GM12864 (cell line): Measurements from ENCODE around the gene TMEM255B.

Experiments used
- DNase-seq: peaks from one replicate; pipeline ENCODE4 v3.0.0-alpha.2; 2011; ENCODE audit warnings: low read depth
- H3K4me3 ChIP-seq: 2 replicates; pipeline ENCODE4 v1.5.1; 2011; ENCODE audit warnings: mild to moderate bottlenecking, low read depth, low read length, control low read depth
- CTCF ChIP-seq: IDR thresholded peaks from 2 replicates; pipeline ENCODE4 v1.5.1; 2011; ENCODE audit warnings: low read depth, mild to moderate bottlenecking, moderate library complexity, low read length, control low read depth, inconsistent platforms; ENCODE audit errors: missing control alignments

TMEM255B gene

DNA sequence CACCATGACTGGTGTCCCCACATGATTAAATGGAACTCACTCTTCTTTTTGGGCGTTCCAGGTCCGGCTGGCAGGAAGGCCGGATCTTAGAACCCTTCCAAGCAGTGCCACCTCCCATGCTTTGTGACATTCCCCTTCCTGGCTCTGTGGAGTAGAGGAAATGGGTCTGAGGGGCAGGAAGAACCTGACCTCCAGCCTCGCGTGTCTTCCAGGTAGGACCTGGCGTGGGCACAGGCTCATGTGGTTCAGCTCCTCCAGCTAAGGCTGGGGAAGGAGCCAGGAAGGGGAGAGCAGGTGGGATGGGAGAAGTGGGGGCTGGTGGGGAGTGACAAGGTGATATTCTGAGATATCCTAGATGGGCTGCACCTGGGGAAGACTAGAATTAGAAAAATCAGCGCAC lies 2.1 kb downstream of the TMEM255B start:
- DNase-seq: no peak
- no peak overlapping the region for H3K4me3 ChIP-seq
- TF ChIP-seq CTCF: no peak

GRCh38 chr13:113762075-113762474 lies 3.0 kb downstream of the TMEM255B start:
- no peak for DNase-seq
- TF ChIP-seq CTCF: no peak
- no peak overlapping the region for H3K4me3 ChIP-seq

GRCh38 chr13:113762538-113762937 lies 3.5 kb downstream of the TMEM255B start:
- DNase-seq: no peak

DNA sequence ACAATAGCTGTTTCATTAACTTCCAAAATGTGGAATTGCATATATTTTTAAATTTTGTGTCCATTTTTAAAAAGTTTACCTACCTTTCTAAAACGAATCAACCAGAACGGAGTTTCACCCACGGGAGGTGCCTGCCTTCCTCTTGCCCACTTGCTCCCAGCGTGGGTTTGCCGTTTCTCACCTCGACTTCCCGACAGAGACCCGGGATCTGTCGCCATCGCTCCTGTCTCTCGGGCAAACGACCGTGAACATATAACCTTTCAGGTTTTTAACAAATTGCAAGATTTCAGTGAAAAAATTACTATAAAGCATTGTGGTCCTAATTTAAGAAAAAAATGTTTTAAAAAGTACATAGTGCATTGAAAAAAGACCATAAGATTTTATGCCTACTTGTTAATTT lies 4.2 kb downstream of the TMEM255B start:
- no peak for DNase-seq
- H3K4me3 ChIP-seq: no peak overlapping the region
- no peak for TF ChIP-seq CTCF

More at GRCh38 chr13:113762538-113762937, 3.5 kb downstream of the TMEM255B start:
- no peak overlapping the region for H3K4me3 ChIP-seq
- TF ChIP-seq CTCF: no peak

DNA sequence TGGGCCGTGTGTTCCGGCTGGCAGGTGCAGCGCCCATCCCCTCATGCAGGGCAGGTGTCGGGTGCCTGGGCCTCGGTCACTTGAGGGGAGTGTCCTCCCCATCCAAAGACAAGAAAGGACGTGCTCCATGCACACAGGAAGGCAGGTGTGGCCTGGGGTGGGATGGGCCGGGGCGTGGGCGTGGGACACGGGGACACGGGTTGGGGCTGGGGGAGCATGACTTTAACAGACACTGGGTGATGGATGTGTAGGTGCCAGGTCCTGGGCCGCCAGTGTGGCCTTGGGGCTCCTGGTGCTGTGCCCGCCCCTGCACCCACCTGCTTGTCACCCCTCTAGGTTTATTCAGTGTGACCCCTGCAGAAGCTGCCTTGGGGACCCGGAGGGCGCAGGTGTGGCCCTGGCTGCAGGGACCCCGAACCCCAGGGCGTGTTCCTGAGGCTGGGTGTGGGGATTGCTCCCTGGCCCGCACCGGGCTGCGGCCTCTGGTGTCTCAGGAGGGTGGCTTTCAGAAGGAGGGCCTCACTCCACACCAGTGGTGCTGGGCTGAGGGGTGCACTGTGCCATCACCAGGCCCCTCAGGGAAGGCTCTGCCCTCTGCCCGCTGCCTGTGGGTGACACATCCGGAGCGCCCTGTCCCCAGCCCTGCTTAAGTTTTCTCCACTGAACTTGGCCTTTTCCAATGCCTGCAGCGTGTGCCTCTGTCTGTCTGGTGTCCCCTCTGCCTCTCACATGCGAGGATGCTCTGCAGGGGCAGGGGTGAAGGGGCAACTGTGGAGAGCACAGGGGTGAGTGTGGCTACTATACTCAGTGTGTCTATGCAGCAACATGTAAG lies 5.2 kb downstream of the TMEM255B start:
- no peak overlapping the region for H3K4me3 ChIP-seq
- DNase-seq: no peak
- no peak for TF ChIP-seq CTCF

DNA sequence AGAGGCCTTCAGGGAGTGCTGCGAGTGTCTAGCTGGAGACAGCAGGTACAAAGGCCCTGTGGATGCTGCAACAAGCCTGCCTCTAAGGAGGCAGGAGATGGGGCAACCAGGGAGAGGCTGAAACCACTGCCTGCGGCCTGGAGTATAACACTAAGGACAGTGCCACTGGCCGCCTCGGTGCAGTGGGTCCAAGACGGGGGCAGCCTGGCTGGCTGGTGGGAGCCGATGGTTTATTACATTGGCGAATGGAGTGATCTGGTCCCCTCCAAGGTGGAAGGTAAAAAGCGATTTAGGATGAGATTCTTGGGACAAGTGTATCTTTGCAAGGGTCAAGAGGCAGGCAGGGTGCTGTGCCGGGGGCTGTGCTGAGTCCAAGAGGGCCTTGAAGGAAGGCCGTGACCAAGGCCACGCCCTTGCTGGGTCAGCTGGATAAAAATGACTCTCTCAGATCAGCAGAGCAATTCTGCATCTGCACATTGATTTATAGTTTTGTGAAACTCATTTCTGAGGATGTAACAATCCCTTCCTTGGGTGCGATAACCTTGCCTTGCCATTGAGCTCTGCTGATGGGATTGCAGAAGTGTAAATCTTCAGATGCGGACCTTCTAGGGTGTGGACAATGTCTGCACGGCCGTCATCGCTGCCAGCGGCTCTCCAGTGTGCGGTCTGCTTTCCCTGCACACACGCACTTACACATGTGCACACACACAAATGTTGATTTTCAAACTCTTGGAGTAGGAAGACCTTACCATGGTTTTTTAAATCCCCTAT lies 6.0 kb downstream of the TMEM255B start:
- TF ChIP-seq CTCF: no peak
- no peak for DNase-seq
- H3K4me3 ChIP-seq: no peak overlapping the region
